Skeletal muscle cell (primary cell): Measurements from ENCODE around the gene ZMYND8.
"Not testable (repeated sequence)": the region's sequence is repeated elsewhere in the genome, so short reads cannot be mapped to it uniquely, and the experiment has no call there.

Experiments
- DNase-seq: peaks from one replicate; pipeline ENCODE4 v3.0.0-alpha.2; 2010; ENCODE audit warnings: low read depth
- H3K4me3 ChIP-seq: 2 replicates; pipeline ENCODE4 v1.5.1; 2011; ENCODE audit warnings: low read depth, mild to moderate bottlenecking, control low read depth, low read length, moderate library complexity

The ZMYND8 gene

GRCh38 chr20:47317127-47317895, 39.2 kb downstream of the ZMYND8 start:
- H3K4me3 ChIP-seq: no peak overlapping the region
- DNase-seq: peak; percentile 94

GRCh38 chr20:47316776-47317126, 39.7 kb downstream of the ZMYND8 start:
- no peak overlapping the region for H3K4me3 ChIP-seq
- no peak for DNase-seq

GRCh38 chr20:47315339-47316056, 41.0 kb downstream of the ZMYND8 start:
- no peak overlapping the region for H3K4me3 ChIP-seq
- DNase-seq: peak; percentile 89

GRCh38 chr20:47314647-47315338, 41.7 kb downstream of the ZMYND8 start:
- no peak for DNase-seq
- no peak overlapping the region for H3K4me3 ChIP-seq

- no peak overlapping the region for H3K4me3 ChIP-seq
- DNase-seq: no peak
Observed at GRCh38 chr20:47311967-47312681, 44.4 kb downstream of the ZMYND8 start.

GRCh38 chr20:47311211-47311610, 45.3 kb downstream of the ZMYND8 start:
- no peak overlapping the region for H3K4me3 ChIP-seq
- no peak for DNase-seq

- H3K4me3 ChIP-seq: no peak overlapping the region
- DNase-seq: no peak
Observed at GRCh38 chr20:47310729-47311128, 45.8 kb downstream of the ZMYND8 start.

GRCh38 chr20:47309806-47310426, 46.6 kb downstream of the ZMYND8 start:
- no peak for DNase-seq
- H3K4me3 ChIP-seq: no peak overlapping the region

GRCh38 chr20:47309394-47309793, 47.1 kb downstream of the ZMYND8 start:
- DNase-seq: no peak
- H3K4me3 ChIP-seq: no peak overlapping the region

GRCh38 chr20:47307569-47307968, 48.9 kb downstream of the ZMYND8 start:
- DNase-seq: not testable (repeated sequence)

GRCh38 chr20:47306755-47307370, 49.6 kb downstream of the ZMYND8 start:
- no peak for DNase-seq
- H3K4me3 ChIP-seq: no peak overlapping the region

More at GRCh38 chr20:47307569-47307968, 48.9 kb downstream of the ZMYND8 start:
- not testable (repeated sequence) for H3K4me3 ChIP-seq

GRCh38 chr20:47306095-47306494, 50.4 kb downstream of the ZMYND8 start:
- H3K4me3 ChIP-seq: no peak overlapping the region
- no peak for DNase-seq

- DNase-seq: no peak
- no peak overlapping the region for H3K4me3 ChIP-seq
Observed at GRCh38 chr20:47305667-47306066, 50.8 kb downstream of the ZMYND8 start.

- H3K4me3 ChIP-seq: no peak overlapping the region
- no peak for DNase-seq
Observed at GRCh38 chr20:47304287-47304686, 52.2 kb downstream of the ZMYND8 start.

- no peak overlapping the region for H3K4me3 ChIP-seq
- no peak for DNase-seq
Observed at GRCh38 chr20:47303736-47304135, 52.8 kb downstream of the ZMYND8 start.

GRCh38 chr20:47300071-47300470, 56.4 kb downstream of the ZMYND8 start:
- peak; percentile 60 for DNase-seq
- no peak overlapping the region for H3K4me3 ChIP-seq

GRCh38 chr20:47298624-47299023, 57.9 kb downstream of the ZMYND8 start:
- no peak for DNase-seq
- no peak overlapping the region for H3K4me3 ChIP-seq

GRCh38 chr20:47297746-47298145, 58.8 kb downstream of the ZMYND8 start:
- DNase-seq: no peak
- H3K4me3 ChIP-seq: no peak overlapping the region

- no peak overlapping the region for H3K4me3 ChIP-seq
- DNase-seq: no peak
Observed at GRCh38 chr20:47296950-47297349, 59.5 kb downstream of the ZMYND8 start.
